ENCODE data around the gene TUBA1C. TPM values are rescaled to one million over a fixed set of nuclear protein-coding genes. Genes with fewer than 3 reads are reported as not detected.

Gene TUBA1C
- total and polyA plus RNA-seq, 9 of the 15 experiments (the other 6 are each of a cell fraction or from before 2014, with no cell fraction given), result 755 to 3,012 (median 914) TPM

- Histone ChIP-seq H3K4me3 (no peak overlapping the region), H3K9ac (ENCODE audit: insufficient read depth in 1 of 2, low read depth in 2 of 2, low read length in 2 of 2) (no peak overlapping the region), H3K27me3 (ENCODE audit: control insufficient read depth in 2 of 2, insufficient read depth in 2 of 2, low read length in 2 of 2) (no peaks in the 10 kb centered on the region), H2AFZ (ENCODE audit: low read depth, low read length) (peak overlapping the region; percentile 36; the same call in 1 of the 2 replicates), H3K9me1 (ENCODE audit: control insufficient read depth, insufficient read depth, low read length) (no peaks in the 10 kb centered on the region), H3K27ac (ENCODE audit: extremely low read depth, low read depth, low read length) (no peak overlapping the region), H3K4me1 (replicated peaks in 1 of 2; ENCODE audit: control insufficient read depth in 2 of 2, insufficient read depth in 2 of 2, low read length in 2 of 2) (peaks cover 13 to 23% of the 10 kb centered on the region in 2 experiments; a peak in 4 of 5 replicates), H4K20me1 (replicated peaks; ENCODE audit: control insufficient read depth, insufficient read depth, low read length) (no peaks in the 10 kb centered on the region), H3K79me2 (ENCODE audit: control insufficient read depth, insufficient read depth, low read length) (no peaks in the 10 kb centered on the region), H3K36me3 (ENCODE audit: control insufficient read depth, insufficient read depth, low read length) (no peaks in the 10 kb centered on the region), H3K9me3 (replicated peaks; ENCODE audit: control insufficient read depth, insufficient read depth, low read depth, low read length) (no peaks in the 10 kb centered on the region), H3K4me2 (ENCODE audit: insufficient read depth, low read length) (no peak overlapping the region)
- in situ Hi-C loops (cut with MboI), result no loop called here
- TF ChIP-seq CSDE1 (IDR thresholded peaks at IDR 0.05) (no peak), CTCF (IDR thresholded peaks at IDR 0.05 in 2 of 3, conservative IDR thresholded peaks at IDR 0.05 in 1 of 3; ENCODE audit: insufficient read depth in 2 of 3, low read depth in 1 of 3, low read length in 3 of 3) (0 out of 6 replicates have a peak, but pooled peaks of 1 of the 3 experiments have one; percentile 6), EWSR1 (IDR thresholded peaks at IDR 0.05; ENCODE audit: borderline replicate concordance, low read depth, partially characterized antibody) (no peak), ATF3 (IDR thresholded peaks at IDR 0.05) (peak; percentile 61), ATF3 (CRISPR knock-in tag; conservative IDR thresholded peaks at IDR 0.05) (no peak), KAT8 (IDR thresholded peaks at IDR 0.05; ENCODE audit: low read depth) (no peak), ATF7 (IDR thresholded peaks at IDR 0.05) (peak; percentile 44; the same call in 1 of the 2 replicates), TBP (optimal IDR thresholded peaks at IDR 0.05; ENCODE audit: low read depth, low read length) (no peak), USF2 (CRISPR knock-in tag; IDR thresholded peaks at IDR 0.05) (no peak), ZNF175 (CRISPR knock-in tag; IDR thresholded peaks at IDR 0.05; ENCODE audit: low read depth) (peak; percentile 34; the same call in 1 of the 2 replicates)
- WGBS (ENCODE audit: insufficient coverage, low coverage, missing lambda C conversion rate), result 43% methylated on average over 2 of the region's 2 CpGs
- BruUV-seq (replicated peaks), result no TSS peak
- intact Hi-C loops (cut with micrococcal nuclease), result no loop called here
- POLR2A ChIA-PET, result interaction anchor here (0.6 to 3.9 kb wide), 12 partner anchors 8 to 667 kb away, joined by 3 to 21 read pairs (median 3); partner anchors contain the start of gene TROAP
- CTCF ChIA-PET (ENCODE audit: low intra/inter-chr PET ratio), result no interaction called here
- no peak for FAIRE-seq
- ATAC-seq, result peak; percentile 48; the same call in 2 of the 3 replicates
- peak in 1 of 4 experiments; percentile 6 for DNase-seq (ENCODE audit: extremely low read depth in 1 of 4, low spot score in 3 of 4)
Measured at GRCh38 chr12:49304161-49304560, 39.3 kb downstream of the TUBA1C start.

Data from K562 (cell line).